MM.1S (cell line): Measurements from ENCODE around the gene LSM4.

Experiments used
- DNase-seq: peaks from one replicate; pipeline ENCODE4 v3.0.0-alpha.2; 2015
- H2AFZ ChIP-seq: fragments of 300-600 bp; sonication (generic); 2 replicates; pipeline ENCODE4 v1.6.0; 2016; ENCODE audit warnings: antibody characterized with exemption, low read length
- H3F3A ChIP-seq: fragments of 300-600 bp; sonication (generic); 2 replicates; pipeline ENCODE4 v1.6.1; 2016; ENCODE audit warnings: mild to moderate bottlenecking, antibody characterized with exemption, low read length, moderate library complexity, mixed read lengths; ENCODE audit not compliant: insufficient read depth
- H3K27ac ChIP-seq: fragments of 300-600 bp; sonication (generic); 2 replicates; pipeline ENCODE4 v1.5.1; 2016; ENCODE audit warnings: mild to moderate bottlenecking, low read length
- H3K27me3 ChIP-seq: fragments of 300-600 bp; sonication (generic); replicated peaks from 2 replicates; pipeline ENCODE4 v1.6.0; 2016; ENCODE audit warnings: low read length; ENCODE audit not compliant: insufficient read depth
- H3K36me3 ChIP-seq: fragments of 300-600 bp; sonication (generic); replicated peaks from 2 replicates; pipeline ENCODE4 v1.6.1; 2016; ENCODE audit warnings: mild to moderate bottlenecking, low read length, mixed read lengths; ENCODE audit not compliant: insufficient read depth
- H3K4me1 ChIP-seq: fragments of 300-600 bp; sonication (generic); 2 replicates; pipeline ENCODE4 v1.6.1; 2016; ENCODE audit warnings: low read length, mixed read lengths
- H3K4me2 ChIP-seq: fragments of 300-600 bp; sonication (generic); 2 replicates; pipeline ENCODE4 v1.6.0; 2016; ENCODE audit warnings: low read depth, low read length
- H3K4me3 ChIP-seq: fragments of 300-600 bp; sonication (generic); 2 replicates; pipeline ENCODE4 v1.5.1; 2016; ENCODE audit warnings: low read length, mixed read lengths
- H3K79me2 ChIP-seq: fragments of 300-600 bp; sonication (generic); 2 replicates; pipeline ENCODE4 v1.6.1; 2016; ENCODE audit warnings: mixed run types, low read length, mixed read lengths
- H3K9ac ChIP-seq: fragments of 300-600 bp; sonication (generic); 2 replicates; pipeline ENCODE4 v1.6.1; 2016; ENCODE audit warnings: low read length, mixed read lengths
- H3K9me2 ChIP-seq: fragments of 300-600 bp; sonication (generic); replicated peaks from 2 replicates; pipeline ENCODE4 v1.6.1; 2016; ENCODE audit warnings: mild to moderate bottlenecking, low read length, mixed read lengths; ENCODE audit not compliant: insufficient read depth
- H3K9me3 ChIP-seq: fragments of 300-600 bp; sonication (generic); replicated peaks from 2 replicates; pipeline ENCODE4 v1.6.1; 2016; ENCODE audit warnings: mild to moderate bottlenecking, low read length, mixed read lengths; ENCODE audit not compliant: insufficient read depth
- H4K20me1 ChIP-seq: fragments of 300-600 bp; sonication (generic); 2 replicates; pipeline ENCODE4 v1.6.1; 2016; ENCODE audit warnings: mild to moderate bottlenecking, low read length, moderate library complexity, mixed read lengths; ENCODE audit not compliant: insufficient read depth
- CTCF ChIP-seq: fragments of 300-600 bp; sonication (generic); IDR thresholded peaks from 2 replicates; pipeline ENCODE4 v1.5.1; 2016; ENCODE audit warnings: antibody characterized with exemption, low read length, mixed read lengths
- EZH2 ChIP-seq: fragments of 300-600 bp; sonication (generic); optimal IDR thresholded peaks from 2 replicates; pipeline ENCODE3; 2017; ENCODE audit warnings: low read depth, mild to moderate bottlenecking, antibody characterized with exemption, low read length, mixed read lengths
- EZH2phosphoT487 ChIP-seq: fragments of 300-600 bp; sonication (generic); IDR thresholded peaks from 2 replicates; pipeline ENCODE4 v1.6.1; 2018; ENCODE audit warnings: antibody characterized with exemption, low read length

Gene LSM4

GRCh38 chr19:18271433-18271841, 51.4 kb downstream of the LSM4 start:
- Histone ChIP-seq H3K27ac (no peak overlapping the region), H3K79me2 (no peaks in the 10 kb centered on the region), H3K4me2 (no peak overlapping the region), H3K9ac (no peak overlapping the region), H3K9me3 (no peaks in the 10 kb centered on the region), H3F3A (peaks cover 5% of the 10 kb centered on the region; the same call in 1 of the 2 replicates), H3K4me3 (no peak overlapping the region), H4K20me1 (no peaks in the 10 kb centered on the region), H3K36me3 (no peaks in the 10 kb centered on the region), H3K9me2 (no peaks in the 10 kb centered on the region), H3K4me1 (no peaks in the 10 kb centered on the region), H3K27me3 (peaks cover 20% of the 10 kb centered on the region), H2AFZ (no peak overlapping the region)
- no peak for DNase-seq
- no peak for TF ChIP-seq EZH2phosphoT487
- TF ChIP-seq CTCF: no peak
- no peak for TF ChIP-seq EZH2

- Histone ChIP-seq H3K79me2 (no peaks in the 10 kb centered on the region), H3K27me3 (peaks cover 31% of the 10 kb centered on the region), H3K9me3 (no peaks in the 10 kb centered on the region), H3K9ac (no peak overlapping the region), H3K4me1 (no peaks in the 10 kb centered on the region), H3K27ac (no peak overlapping the region), H3K36me3 (no peaks in the 10 kb centered on the region), H4K20me1 (no peaks in the 10 kb centered on the region), H2AFZ (no peak overlapping the region), H3F3A (peaks cover 5% of the 10 kb centered on the region; the same call in 1 of the 2 replicates), H3K9me2 (no peaks in the 10 kb centered on the region), H3K4me2 (no peak overlapping the region), H3K4me3 (no peak overlapping the region)
- no peak for TF ChIP-seq EZH2phosphoT487
- TF ChIP-seq CTCF: no peak
- no peak for TF ChIP-seq EZH2
- no peak for DNase-seq
Observed at GRCh38 chr19:18270326-18270725, 52.5 kb downstream of the LSM4 start.

- H3K9me2 ChIP-seq: no peaks in the 10 kb centered on the region
- no peaks in the 10 kb centered on the region for H3F3A ChIP-seq
- no peaks in the 10 kb centered on the region for H3K79me2 ChIP-seq
- peaks cover 42% of the 10 kb centered on the region for H3K27me3 ChIP-seq
- H3K4me3 ChIP-seq: no peak overlapping the region
- no peaks in the 10 kb centered on the region for H3K9me3 ChIP-seq
- H3K9ac ChIP-seq: no peak overlapping the region
- H3K4me2 ChIP-seq: no peak overlapping the region
- no peaks in the 10 kb centered on the region for H3K36me3 ChIP-seq
- TF ChIP-seq EZH2phosphoT487: no peak
- no peak for TF ChIP-seq EZH2
- no peak for TF ChIP-seq CTCF
- H4K20me1 ChIP-seq: no peaks in the 10 kb centered on the region
- DNase-seq: no peak
- no peak overlapping the region for H2AFZ ChIP-seq
- H3K27ac ChIP-seq: no peak overlapping the region
- H3K4me1 ChIP-seq: no peaks in the 10 kb centered on the region
Observed at GRCh38 chr19:18269070-18269723, 53.7 kb downstream of the LSM4 start.
